H1 (cell line): Measurements from ENCODE around the gene LHPP. TPM values are rescaled to one million over a fixed set of nuclear protein-coding genes. Genes with fewer than 3 reads are reported as not detected.

Source experiments
- CTCF ChIA-PET: fragments of 300-600 bp; sonication (Branson Sonifier 250); formaldehyde crosslinking; loops from one replicate; lab custom pipeline; 2021; ENCODE audit not compliant: partially characterized antibody; lab: Charles Lee
- POLR2A ChIA-PET: fragments of 300-600 bp; sonication (Branson Sonifier 250); formaldehyde crosslinking; loops from one replicate; lab custom pipeline; 2021; ENCODE audit warnings: inconsistent platforms; ENCODE audit not compliant: partially characterized antibody; lab: Charles Lee
- DNase-seq, 2 experiments: peaks; one replicate each; pipeline versions ENCODE4 v3.0.0 to v3.0.0-alpha.2; 2010 to 2022; ENCODE audit warnings: low spot score in 2 of 2, low read depth in 1 of 2, mixed read lengths in 1 of 2
- FAIRE-seq: peaks from 2 replicates; lab custom pipeline; 2011; peaks lifted over from hg19 to GRCh38; lab: Jason Lieb, UNC
- H2AFZ ChIP-seq: 2 replicates; pipeline ENCODE4 v1.8.1; 2012; ENCODE audit warnings: low read length, inconsistent platforms
- H2AK5ac ChIP-seq: 2 replicates; pipeline ENCODE4 v1.6.1; 2013; ENCODE audit warnings: low read depth, low read length
- H2BK120ac ChIP-seq: replicated peaks from 2 replicates; pipeline ENCODE3; 2013; ENCODE audit warnings: low read depth, low read length, inconsistent platforms
- H2BK12ac ChIP-seq: 2 replicates; pipeline ENCODE4 v1.6.1; 2013; ENCODE audit warnings: low read depth, low read length
- H2BK15ac ChIP-seq: 2 replicates; pipeline ENCODE4 v1.6.1; 2013; ENCODE audit warnings: low read length
- H2BK20ac ChIP-seq: 2 replicates; pipeline ENCODE4 v1.6.1; 2013; ENCODE audit warnings: low read length
- H2BK5ac ChIP-seq: 2 replicates; pipeline ENCODE4 v1.6.1; 2013; ENCODE audit warnings: low read depth, low read length
- H3K14ac ChIP-seq: 2 replicates; pipeline ENCODE4 v1.6.1; 2013; ENCODE audit warnings: inconsistent platforms; ENCODE audit not compliant: insufficient read length
- H3K18ac ChIP-seq: 2 replicates; pipeline ENCODE4 v1.6.1; 2013; ENCODE audit warnings: low read length; ENCODE audit errors: extremely low read depth
- H3K23ac ChIP-seq: 2 replicates; pipeline ENCODE4 v1.6.1; 2013; ENCODE audit warnings: inconsistent platforms; ENCODE audit not compliant: insufficient read length
- H3K23me2 ChIP-seq: 2 replicates; pipeline ENCODE4 v1.6.1; 2013; ENCODE audit warnings: low read depth, low read length
- H3K27ac ChIP-seq: 2 replicates; pipeline ENCODE4 v1.6.1; 2011; ENCODE audit warnings: low read depth, low read length, inconsistent platforms
- H3K27me3 ChIP-seq, 4 experiments: replicated peaks in 1 of 4; 1 replicate in 1 of 4; 2 replicates in 3 of 4; pipeline versions ENCODE4 v1.6.1 to v1.8.1; 2011 to 2013; ENCODE audit warnings: low read length in 3 of 4, mild to moderate bottlenecking in 3 of 4, inconsistent platforms in 2 of 4, mixed read lengths in 2 of 4, moderate library complexity in 1 of 4; ENCODE audit not compliant: control insufficient read depth in 3 of 4, insufficient read depth in 3 of 4; ENCODE audit errors: extremely low read depth in 1 of 4
- H3K36me3 ChIP-seq, 4 experiments: 2 replicates each; pipeline versions ENCODE4 v1.6.1 to v1.8.1; 2011 to 2013; ENCODE audit warnings: mild to moderate bottlenecking in 4 of 4, low read length in 3 of 4, moderate library complexity in 2 of 4, control low read depth in 1 of 4, inconsistent platforms in 1 of 4; ENCODE audit not compliant: insufficient read depth in 4 of 4, control insufficient read depth in 2 of 4
- H3K4ac ChIP-seq: replicated peaks from 2 replicates; pipeline ENCODE3; 2013; ENCODE audit warnings: low read length, low read depth, mixed read lengths, inconsistent platforms; ENCODE audit not compliant: insufficient read length
- H3K4me1 ChIP-seq, 4 experiments: replicated peaks in 1 of 4; 1 replicate in 1 of 4; 2 replicates in 3 of 4; pipeline versions ENCODE4 v1.6.1 to v1.8.1; 2011 to 2013; ENCODE audit warnings: low read length in 3 of 4, inconsistent platforms in 2 of 4, mixed read lengths in 1 of 4; ENCODE audit not compliant: insufficient read depth in 4 of 4, control insufficient read depth in 3 of 4
- H3K4me2 ChIP-seq, 2 experiments: 2 replicates each; pipeline versions ENCODE4 v1.6.1 to v1.8.1; 2011 to 2013; ENCODE audit warnings: low read depth in 2 of 2, low read length in 2 of 2, control low read depth in 1 of 2, inconsistent platforms in 1 of 2, mild to moderate bottlenecking in 1 of 2; ENCODE audit not compliant: insufficient read depth in 1 of 2
- H3K4me3 ChIP-seq, 4 experiments: fragments of 200-600, 300-600 bp in 1 of 4; sonication (generic), shearing (Covaris generic), sonication (Bioruptor Twin) in 1 of 4; 2 replicates each; pipeline versions ENCODE4 v1.5.1 to v1.8.1; 2011 to 2016; ENCODE audit warnings: low read length in 4 of 4, low read depth in 3 of 4, control low read depth in 2 of 4, inconsistent platforms in 2 of 4, mild to moderate bottlenecking in 2 of 4, mixed read lengths in 1 of 4, moderate library complexity in 1 of 4; ENCODE audit not compliant: insufficient read depth in 2 of 4; ENCODE audit errors: extremely low read depth in 1 of 4
- H3K56ac ChIP-seq: replicated peaks from 2 replicates; pipeline ENCODE3; 2013; ENCODE audit warnings: low read depth, mild to moderate bottlenecking, mixed read lengths, low read length, inconsistent platforms; ENCODE audit not compliant: insufficient read length
- H3K79me1 ChIP-seq: 2 replicates; pipeline ENCODE4 v1.6.1; 2013; ENCODE audit warnings: low read depth, low read length, control low read depth
- H3K79me2 ChIP-seq, 2 experiments: 2 replicates each; pipeline versions ENCODE4 v1.6.1 to v1.8.1; 2012 to 2013; ENCODE audit warnings: low read length in 2 of 2, mild to moderate bottlenecking in 2 of 2, inconsistent platforms in 1 of 2; ENCODE audit not compliant: insufficient read depth in 2 of 2, control insufficient read depth in 1 of 2
- H3K9ac ChIP-seq, 4 experiments: replicated peaks in 1 of 4; 1 replicate in 1 of 4; 2 replicates in 3 of 4; pipeline versions ENCODE4 v1.6.1 to v1.8.1; 2011 to 2013; ENCODE audit warnings: low read depth in 3 of 4, low read length in 3 of 4, control low read depth in 2 of 4, mild to moderate bottlenecking in 2 of 4, moderate library complexity in 2 of 4, inconsistent platforms in 1 of 4; ENCODE audit errors: extremely low read depth in 1 of 4
- H3K9me3 ChIP-seq, 2 experiments: 2 replicates each; pipeline versions ENCODE4 v1.6.1 to v1.8.1; 2012 to 2013; ENCODE audit warnings: mild to moderate bottlenecking in 2 of 2, moderate library complexity in 2 of 2, control low read depth in 1 of 2, inconsistent platforms in 1 of 2, low read depth in 1 of 2, low read length in 1 of 2, mixed read lengths in 1 of 2; ENCODE audit not compliant: insufficient read depth in 2 of 2
- H4K20me1 ChIP-seq, 2 experiments: replicated peaks in 1 of 2; 2 replicates each; pipeline versions ENCODE3 to v1.8.1; 2011 to 2013; ENCODE audit warnings: inconsistent platforms in 2 of 2, low read length in 2 of 2, mild to moderate bottlenecking in 1 of 2; ENCODE audit not compliant: insufficient read depth in 2 of 2, control insufficient read depth in 1 of 2
- H4K5ac ChIP-seq: 2 replicates; pipeline ENCODE4 v1.6.1; 2013; ENCODE audit warnings: low read length, low read depth, mixed read lengths, inconsistent platforms; ENCODE audit not compliant: insufficient read length
- H4K8ac ChIP-seq: 2 replicates; pipeline ENCODE4 v1.8.0; 2013; ENCODE audit warnings: mild to moderate bottlenecking, moderate library complexity, low read length, inconsistent platforms; ENCODE audit not compliant: insufficient read depth; ENCODE audit errors: extremely low read depth
- H4K91ac ChIP-seq: replicated peaks from 2 replicates; pipeline ENCODE3; 2013; ENCODE audit warnings: low read length, mixed read lengths, inconsistent platforms; ENCODE audit not compliant: insufficient read length
- WGBS, 2 experiments: shearing (Covaris generic) in 1 of 2; methylation state at CpG; one replicate each; pipeline versions ENCODE4 v1.1.6 to v1.1.7; 2013 to 2015; ENCODE audit warnings: low lambda C conversion rate in 2 of 2, mixed read lengths in 2 of 2, inconsistent platforms in 1 of 2, low coverage in 1 of 2, missing lambda C conversion rate in 1 of 2; ENCODE audit not compliant: insufficient replicate concordance in 2 of 2, insufficient coverage in 1 of 2, insufficient read length in 1 of 2; ENCODE audit errors: extremely low coverage in 1 of 2, missing lambda C conversion rate in 1 of 2; 5-methylcytosine and 5-hydroxymethylcytosine counted together
- polyA plus RNA-seq, 7 experiments: library from polyadenylated mRNA; depleted of rRNA in 3 of 7; stranded (reverse) in 5 of 7; unstranded in 2 of 7; fragments of >200 nt in 5 of 7; fragments of 200-250 nt in 2 of 7; gene quantifications; 1 replicate in 5 of 7; 2 replicates in 1 of 7; 4 replicates in 1 of 7; pipeline versions ENCODE4 v1.2.1 to v1.2.3, GENCODE V29; 2011 to 2013; ENCODE audit warnings: missing spikeins in 2 of 7, mixed read lengths in 2 of 7
- total RNA-seq: library from RNA; stranded (reverse); fragmentation: NEBNext Ultra II Directional; extraction: Animal tissue kit (Norgen Biotek cat#: 25700); gene quantifications from 2 replicates; pipeline ENCODE4 v1.2.1, GENCODE V29; 2021

LHPP gene
- total and polyA plus RNA-seq, 2 of the 8 experiments (the other 6 are each of a cell fraction or from before 2014, with no cell fraction given), result 26.0 to 45.0 TPM

DNA sequence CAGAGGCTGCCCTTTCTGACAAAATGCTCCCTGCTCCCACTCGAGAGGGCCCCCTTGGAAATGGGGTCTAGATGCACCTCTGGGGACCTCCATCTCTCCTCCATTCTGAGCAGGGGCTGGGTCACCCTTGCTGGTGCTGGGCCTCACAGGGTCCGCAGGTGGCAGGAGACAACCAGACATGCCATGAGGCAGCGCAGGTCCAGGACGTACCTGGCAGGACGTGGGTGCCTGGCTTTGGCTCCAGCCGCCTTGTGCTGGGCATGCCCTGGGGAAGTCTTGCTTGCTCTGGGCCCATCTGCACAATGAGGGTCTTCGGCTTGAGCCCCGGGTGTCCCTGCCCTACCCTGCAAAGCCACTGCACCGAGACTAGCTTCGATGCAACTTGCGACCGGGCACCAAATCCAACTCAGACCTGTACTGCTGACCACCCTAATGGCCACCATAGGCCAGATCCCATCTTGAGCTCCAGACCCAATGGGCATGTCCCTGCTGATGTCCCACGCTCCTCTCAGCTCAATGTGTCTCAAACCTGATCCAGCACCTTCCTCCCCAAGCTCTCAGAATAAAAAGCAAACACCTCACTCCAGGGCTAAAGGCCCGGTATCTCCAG is 175.6 kb downstream of the LHPP start:
- ChIA-PET POLR2A (no interaction called here), CTCF (interaction anchor here (0.6 to 2.5 kb wide), 14 partner anchors 9 to 248 kb away, joined by 3 to 10 read pairs (median 4); no protein-coding TSS in a partner anchor)
- Histone ChIP-seq H3K4me3 (no peak overlapping the region), H3K4me1 (no peaks in the 10 kb centered on the region; a peak in 1 of 7 replicates), H3K9ac (no peak overlapping the region), H3K23ac (no peak overlapping the region), H2AK5ac (no peak overlapping the region), H3K4ac (no peak overlapping the region), H3K4me2 (no peak overlapping the region), H4K8ac (peak overlapping the region; percentile 62), H3K79me2 (no peaks in the 10 kb centered on the region; a peak in 1 of 4 replicates), H3K14ac (no peak overlapping the region), H3K79me1 (no peaks in the 10 kb centered on the region), H2BK12ac (no peak overlapping the region), H3K9me3 (no peaks in the 10 kb centered on the region), H4K5ac (no peak overlapping the region), H4K91ac (no peak overlapping the region), H2AFZ (no peak overlapping the region), H2BK120ac (no peak overlapping the region), H3K36me3 (no peaks in the 10 kb centered on the region), H3K18ac (no peak overlapping the region), H2BK5ac (peak overlapping the region; percentile 60; the same call in 1 of the 2 replicates), H2BK15ac (no peak overlapping the region), H3K56ac (no peak overlapping the region), H3K27me3 (no peaks in the 10 kb centered on the region), H3K23me2 (0 out of 2 replicates have a peak, but pooled peaks cover 2% of the 10 kb centered on the region), H3K27ac (no peak overlapping the region), H2BK20ac (no peak overlapping the region), H4K20me1 (peaks cover 0 to 7% of the 10 kb centered on the region in 2 experiments)
- no peak for FAIRE-seq
- DNase-seq, result no peak
- 89% methylated on average over 14 of the region's 14 CpGs; no CpG with 5 or more reads in 1 of the 2 experiments for WGBS, 2 experiments
